ENCODE results near the gene KIAA2012.

Gene KIAA2012

DNA sequence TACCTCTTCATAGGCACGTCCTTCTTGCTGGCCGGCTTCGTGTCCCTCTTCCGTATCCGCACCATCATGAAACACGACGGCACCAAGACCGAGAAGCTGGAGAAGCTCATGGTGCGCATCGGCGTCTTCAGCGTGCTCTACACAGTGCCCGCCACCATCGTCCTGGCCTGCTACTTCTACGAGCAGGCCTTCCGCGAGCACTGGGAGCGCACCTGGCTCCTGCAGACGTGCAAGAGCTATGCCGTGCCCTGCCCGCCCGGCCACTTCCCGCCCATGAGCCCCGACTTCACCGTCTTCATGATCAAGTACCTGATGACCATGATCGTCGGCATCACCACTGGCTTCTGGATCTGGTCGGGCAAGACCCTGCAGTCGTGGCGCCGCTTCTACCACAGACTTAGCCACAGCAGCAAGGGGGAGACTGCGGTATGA, 37.1 kb upstream of the KIAA2012 start:
- Histone ChIP-seq H3K4me1 (ENCODE audit: control insufficient read depth, insufficient read depth, low read depth, low read length) (peaks cover 30% of the 10 kb centered on the region), H3K79me1 (replicated peaks; ENCODE audit: low read length, poor library complexity, severe bottlenecking) (peaks cover 8% of the 10 kb centered on the region), H3K23ac (ENCODE audit: low read length in 2 of 2) (peak overlapping the region in 1 of 2 experiments; percentile 28), H2BK120ac (ENCODE audit: low read depth, low read length) (no peak overlapping the region), H2BK12ac (ENCODE audit: low read length in 2 of 2) (peak overlapping the region in 1 of 2 experiments; percentile 4), H2BK5ac (ENCODE audit: low read depth, low read length, poor library complexity, severe bottlenecking) (no peak overlapping the region), H3K18ac (ENCODE audit: low read depth in 1 of 2, low read length in 2 of 2) (peak overlapping the region in 1 of 2 experiments; percentile 16), H2AFZ (ENCODE audit: low read depth, low read length) (no peak overlapping the region), H3K9me3 (ENCODE audit: control insufficient read depth, low read length) (no peaks in the 10 kb centered on the region), H3K27me3 (ENCODE audit: control insufficient read depth in 1 of 2, insufficient read depth in 1 of 2, low read length in 2 of 2) (peaks cover 0 to 25% of the 10 kb centered on the region in 2 experiments), H4K8ac (ENCODE audit: low read length) (peak overlapping the region; percentile 73), H3K9ac (ENCODE audit: low read length) (no peak overlapping the region), H3K14ac (ENCODE audit: low read length in 2 of 2) (no peak overlapping the region), H3K27ac (ENCODE audit: low read length, poor library complexity, severe bottlenecking) (no peak overlapping the region), H2BK15ac (ENCODE audit: low read depth, poor library complexity, severe bottlenecking) (peak overlapping the region; percentile 31), H3K4ac (ENCODE audit: low read depth in 1 of 2, low read length in 2 of 2) (no peak overlapping the region), H4K91ac (ENCODE audit: low read length) (peak overlapping the region; percentile 9), H3K4me2 (ENCODE audit: low read length, poor library complexity, severe bottlenecking) (no peak overlapping the region), H3K4me3 (ENCODE audit: insufficient read depth in 1 of 2, low read depth in 1 of 2, low read length in 2 of 2) (peak overlapping the region; percentile 22 to 88), H2AK5ac (ENCODE audit: low read length, severe bottlenecking) (no peak overlapping the region), H3K36me3 (ENCODE audit: control insufficient read depth in 1 of 2, insufficient read depth in 2 of 2, low read depth in 1 of 2, low read length in 2 of 2) (peaks cover 0 to 6% of the 10 kb centered on the region in 2 experiments)
- no peak for DNase-seq
- 36% methylated on average over 31 of the region's 32 CpGs for WGBS

DNA sequence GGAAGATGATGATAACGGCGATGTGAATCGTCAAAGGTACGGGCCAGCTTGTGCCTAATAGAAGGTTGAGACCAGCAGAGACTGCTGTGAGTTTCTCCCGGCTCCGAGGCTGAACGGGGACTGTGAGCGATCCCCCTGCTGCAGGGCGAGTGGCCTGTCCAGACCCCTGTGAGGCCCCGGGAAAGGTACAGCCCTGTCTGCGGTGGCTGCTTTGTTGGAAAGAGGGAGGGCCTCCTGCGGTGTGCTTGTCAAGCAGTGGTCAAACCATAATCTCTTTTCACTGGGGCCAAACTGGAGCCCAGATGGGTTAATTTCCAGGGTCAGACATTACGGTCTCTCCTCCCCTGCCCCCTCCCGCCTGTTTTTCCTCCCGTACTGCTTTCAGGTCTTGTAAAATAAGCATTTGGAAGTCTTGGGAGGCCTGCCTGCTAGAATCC, 36.4 kb upstream of the KIAA2012 start:
- peak overlapping the region; percentile 53 for H4K91ac ChIP-seq (ENCODE audit: low read length)
- 3% methylated on average over 15 of the region's 15 CpGs for WGBS

DNA sequence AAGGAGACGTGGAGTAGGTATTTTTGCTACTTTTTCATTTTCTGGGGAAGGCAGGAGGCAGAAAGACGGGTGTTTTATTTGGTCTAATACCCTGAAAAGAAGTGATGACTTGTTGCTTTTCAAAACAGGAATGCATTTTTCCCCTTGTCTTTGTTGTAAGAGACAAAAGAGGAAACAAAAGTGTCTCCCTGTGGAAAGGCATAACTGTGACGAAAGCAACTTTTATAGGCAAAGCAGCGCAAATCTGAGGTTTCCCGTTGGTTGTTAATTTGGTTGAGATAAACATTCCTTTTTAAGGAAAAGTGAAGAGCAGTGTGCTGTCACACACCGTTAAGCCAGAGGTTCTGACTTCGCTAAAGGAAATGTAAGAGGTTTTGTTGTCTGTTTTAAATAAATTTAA, 36.0 kb upstream of the KIAA2012 start:
- Histone ChIP-seq H2BK5ac (ENCODE audit: low read depth, low read length, poor library complexity, severe bottlenecking) (no peak overlapping the region), H3K14ac (ENCODE audit: low read length in 2 of 2) (no peak overlapping the region), H3K36me3 (ENCODE audit: control insufficient read depth in 1 of 2, insufficient read depth in 2 of 2, low read depth in 1 of 2, low read length in 2 of 2) (peaks cover 0 to 6% of the 10 kb centered on the region in 2 experiments), H3K4ac (ENCODE audit: low read depth in 1 of 2, low read length in 2 of 2) (no peak overlapping the region), H3K18ac (ENCODE audit: low read depth in 1 of 2, low read length in 2 of 2) (peak overlapping the region in 1 of 2 experiments; percentile 16), H3K9me3 (ENCODE audit: control insufficient read depth, low read length) (no peaks in the 10 kb centered on the region), H3K9ac (ENCODE audit: low read length) (peak overlapping the region; percentile 69), H3K4me2 (ENCODE audit: low read length, poor library complexity, severe bottlenecking) (peak overlapping the region; percentile 79), H3K4me3 (ENCODE audit: insufficient read depth in 1 of 2, low read depth in 1 of 2, low read length in 2 of 2) (peak overlapping the region in 1 of 2 experiments; percentile 88), H3K4me1 (ENCODE audit: control insufficient read depth, insufficient read depth, low read depth, low read length) (peaks cover 28% of the 10 kb centered on the region), H2BK120ac (ENCODE audit: low read depth, low read length) (no peak overlapping the region), H3K23ac (ENCODE audit: low read length in 2 of 2) (no peak overlapping the region), H4K8ac (ENCODE audit: low read length) (no peak overlapping the region), H3K27me3 (ENCODE audit: control insufficient read depth in 1 of 2, insufficient read depth in 1 of 2, low read length in 2 of 2) (peaks cover 0 to 14% of the 10 kb centered on the region in 2 experiments), H2BK15ac (ENCODE audit: low read depth, poor library complexity, severe bottlenecking) (no peak overlapping the region), H4K91ac (ENCODE audit: low read length) (no peak overlapping the region), H2AK5ac (ENCODE audit: low read length, severe bottlenecking) (no peak overlapping the region), H2BK12ac (ENCODE audit: low read length in 2 of 2) (peak overlapping the region in 1 of 2 experiments; percentile 61), H2AFZ (ENCODE audit: low read depth, low read length) (no peak overlapping the region), H3K79me1 (replicated peaks; ENCODE audit: low read length, poor library complexity, severe bottlenecking) (peaks cover 8% of the 10 kb centered on the region), H3K27ac (ENCODE audit: low read length, poor library complexity, severe bottlenecking) (no peak overlapping the region)
- WGBS = 14% methylated on average over 5 of the region's 7 CpGs
- DNase-seq = peak; percentile 43

More for the DNA sequence above, 36.4 kb upstream of the KIAA2012 start:
- H3K4me1 ChIP-seq (ENCODE audit: control insufficient read depth, insufficient read depth, low read depth, low read length) = peaks cover 30% of the 10 kb centered on the region
- H4K8ac ChIP-seq (ENCODE audit: low read length) = peak overlapping the region; percentile 12
- no peak overlapping the region for H2BK5ac ChIP-seq (ENCODE audit: low read depth, low read length, poor library complexity, severe bottlenecking)
- no peak overlapping the region for H2BK120ac ChIP-seq (ENCODE audit: low read depth, low read length)
- peaks cover 0 to 19% of the 10 kb centered on the region in 2 experiments for H3K27me3 ChIP-seq (ENCODE audit: control insufficient read depth in 1 of 2, insufficient read depth in 1 of 2, low read length in 2 of 2)
- peak overlapping the region; percentile 34 to 61 for H2BK12ac ChIP-seq (ENCODE audit: low read length in 2 of 2)
- peak overlapping the region; percentile 79 for H3K4me2 ChIP-seq (ENCODE audit: low read length, poor library complexity, severe bottlenecking)
- H3K18ac ChIP-seq (ENCODE audit: low read depth in 1 of 2, low read length in 2 of 2) = peak overlapping the region in 1 of 2 experiments; percentile 16
- no peak overlapping the region for H2AK5ac ChIP-seq (ENCODE audit: low read length, severe bottlenecking)
- H3K9me3 ChIP-seq (ENCODE audit: control insufficient read depth, low read length) = no peaks in the 10 kb centered on the region
- peak overlapping the region; percentile 69 for H3K9ac ChIP-seq (ENCODE audit: low read length)
- peaks cover 0 to 6% of the 10 kb centered on the region in 2 experiments for H3K36me3 ChIP-seq (ENCODE audit: control insufficient read depth in 1 of 2, insufficient read depth in 2 of 2, low read depth in 1 of 2, low read length in 2 of 2)
- H3K4ac ChIP-seq (ENCODE audit: low read depth in 1 of 2, low read length in 2 of 2) = no peak overlapping the region
- peak overlapping the region in 1 of 2 experiments; percentile 61 for H3K14ac ChIP-seq (ENCODE audit: low read length in 2 of 2)
- peaks cover 8% of the 10 kb centered on the region for H3K79me1 ChIP-seq (replicated peaks; ENCODE audit: low read length, poor library complexity, severe bottlenecking)
- no peak overlapping the region for H3K23ac ChIP-seq (ENCODE audit: low read length in 2 of 2)
- peak; percentile 52 for DNase-seq
- H2AFZ ChIP-seq (ENCODE audit: low read depth, low read length) = peak overlapping the region; percentile 36
- H2BK15ac ChIP-seq (ENCODE audit: low read depth, poor library complexity, severe bottlenecking) = peak overlapping the region; percentile 48
- H3K4me3 ChIP-seq (ENCODE audit: insufficient read depth in 1 of 2, low read depth in 1 of 2, low read length in 2 of 2) = peak overlapping the region; percentile 49 to 88
- peak overlapping the region; percentile 18 for H3K27ac ChIP-seq (ENCODE audit: low read length, poor library complexity, severe bottlenecking)

DNA sequence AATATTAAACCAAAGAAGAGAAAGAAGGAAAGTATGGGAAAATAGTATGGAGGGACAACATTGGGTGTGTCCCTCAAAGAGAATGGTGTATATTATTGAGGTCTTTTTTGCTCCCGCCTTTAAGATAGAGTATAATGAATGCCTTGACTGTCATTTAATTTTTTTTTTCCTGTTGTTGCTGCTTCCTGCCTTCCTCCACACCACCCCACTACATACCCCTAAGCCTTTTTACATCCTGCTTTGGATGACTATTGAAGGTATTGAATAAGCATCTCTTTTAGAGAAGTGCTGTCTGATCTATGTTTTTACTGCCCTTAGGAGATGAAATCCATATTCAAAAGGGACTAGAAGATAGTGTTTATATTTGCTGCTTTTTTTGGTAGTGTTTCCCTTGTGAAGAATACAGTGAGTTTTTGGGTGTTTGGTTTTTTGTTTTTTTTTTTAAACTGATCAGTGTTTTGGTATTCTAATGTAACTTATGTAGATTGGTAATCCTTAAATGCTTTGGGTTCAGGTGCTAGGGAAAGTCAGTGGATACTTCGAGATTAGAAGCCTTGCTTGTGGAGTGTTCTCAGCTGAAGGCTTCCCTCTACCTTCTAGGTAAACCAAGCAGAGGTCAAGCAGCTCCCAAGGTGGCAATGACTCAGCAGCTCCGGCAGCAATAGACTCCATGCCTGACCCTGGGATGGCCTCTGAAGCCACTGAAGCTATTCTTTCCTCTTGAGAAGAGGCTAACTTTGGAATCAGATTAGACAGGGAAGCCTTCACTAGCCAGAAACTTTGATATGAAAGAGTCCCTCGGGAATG, 34.4 kb upstream of the KIAA2012 start:
- Histone ChIP-seq H2AK5ac (ENCODE audit: low read length, severe bottlenecking) (no peak overlapping the region), H3K27ac (ENCODE audit: low read length, poor library complexity, severe bottlenecking) (no peak overlapping the region), H4K91ac (ENCODE audit: low read length) (no peak overlapping the region), H3K4me2 (ENCODE audit: low read length, poor library complexity, severe bottlenecking) (peak overlapping the region; percentile 51), H2BK12ac (ENCODE audit: low read length in 2 of 2) (no peak overlapping the region), H3K14ac (ENCODE audit: low read length in 2 of 2) (no peak overlapping the region), H3K9ac (ENCODE audit: low read length) (no peak overlapping the region), H3K79me1 (replicated peaks; ENCODE audit: low read length, poor library complexity, severe bottlenecking) (peaks cover 8% of the 10 kb centered on the region), H3K4me1 (ENCODE audit: control insufficient read depth, insufficient read depth, low read depth, low read length) (peaks cover 28% of the 10 kb centered on the region), H3K36me3 (ENCODE audit: control insufficient read depth in 1 of 2, insufficient read depth in 2 of 2, low read depth in 1 of 2, low read length in 2 of 2) (peaks cover 0 to 6% of the 10 kb centered on the region in 2 experiments), H3K4ac (ENCODE audit: low read depth in 1 of 2, low read length in 2 of 2) (no peak overlapping the region), H4K8ac (ENCODE audit: low read length) (no peak overlapping the region), H3K18ac (ENCODE audit: low read depth in 1 of 2, low read length in 2 of 2) (peak overlapping the region in 1 of 2 experiments; percentile 48), H2BK5ac (ENCODE audit: low read depth, low read length, poor library complexity, severe bottlenecking) (no peak overlapping the region), H2BK120ac (ENCODE audit: low read depth, low read length) (no peak overlapping the region), H3K4me3 (ENCODE audit: insufficient read depth in 1 of 2, low read depth in 1 of 2, low read length in 2 of 2) (peak overlapping the region in 1 of 2 experiments; percentile 36), H2AFZ (ENCODE audit: low read depth, low read length) (no peak overlapping the region), H3K23ac (ENCODE audit: low read length in 2 of 2) (no peak overlapping the region), H3K27me3 (ENCODE audit: control insufficient read depth in 1 of 2, insufficient read depth in 1 of 2, low read length in 2 of 2) (peaks cover 0 to 7% of the 10 kb centered on the region in 2 experiments), H2BK15ac (ENCODE audit: low read depth, poor library complexity, severe bottlenecking) (no peak overlapping the region), H3K9me3 (ENCODE audit: control insufficient read depth, low read length) (no peaks in the 10 kb centered on the region)
- DNase-seq = peak; percentile 77
- 0% methylated on average over 3 of the region's 4 CpGs for WGBS

Data from mesenchymal stem cell (in vitro differentiated cells and primary cell).